ENCODE results near the gene CERS1. TPM values are rescaled to one million over a fixed set of nuclear protein-coding genes. Genes with fewer than 3 reads are reported as not detected.

CERS1 gene
- total RNA-seq, 2 donors from 2014 or later: 0.12 to 0.59 TPM

- ATAC-seq (no peak), DNase-seq (no peak)
- intact Hi-C loops (cut with DNase I, micrococcal nuclease): no loop called here
Observed at GRCh38 chr19:18862976-18863842, 32.7 kb downstream of the CERS1 start.

GRCh38 chr19:18861917-18862316 is 34.0 kb downstream of the CERS1 start:
- no peak for ATAC-seq
- DNase-seq: no peak
- intact Hi-C loops (cut with DNase I, micrococcal nuclease): no loop called here

GRCh38 chr19:18861235-18861634 is 34.7 kb downstream of the CERS1 start:
- ATAC-seq: no peak
- intact Hi-C loops (cut with DNase I, micrococcal nuclease): no loop called here
- DNase-seq: no peak

GRCh38 chr19:18860725-18861124 is 35.2 kb downstream of the CERS1 start:
- DNase-seq (no peak), ATAC-seq (no peak)
- intact Hi-C loops (cut with DNase I, micrococcal nuclease): no loop called here

- intact Hi-C loops (cut with DNase I, micrococcal nuclease): no loop called here
- no peak for ATAC-seq
- no peak for DNase-seq
Observed at GRCh38 chr19:18860302-18860700, 35.7 kb downstream of the CERS1 start.

GRCh38 chr19:18859676-18860301 is 36.2 kb downstream of the CERS1 start:
- no peak for ATAC-seq
- intact Hi-C loops (cut with DNase I, micrococcal nuclease): loop anchor here in 1 of 2 donors (10.0 kb wide), 1 partner anchor 265 kb away; no protein-coding TSS in a partner anchor
- no peak for DNase-seq

- DNase-seq: no peak
Observed at GRCh38 chr19:18858906-18859646, 36.9 kb downstream of the CERS1 start.

GRCh38 chr19:18857223-18857622 is 38.7 kb downstream of the CERS1 start:
- intact Hi-C loops (cut with DNase I, micrococcal nuclease): loop anchor here in 1 of 2 donors (10.0 kb wide), 1 partner anchor 262 kb away; no protein-coding TSS in a partner anchor
- no peak for ATAC-seq
- no peak for DNase-seq

More at GRCh38 chr19:18858906-18859646, 36.9 kb downstream of the CERS1 start:
- intact Hi-C loops (cut with DNase I, micrococcal nuclease): loop anchor here in 1 of 2 donors (10.0 kb wide), 1 partner anchor 264 kb away; no protein-coding TSS in a partner anchor
- ATAC-seq: no peak

GRCh38 chr19:18856385-18857126 is 39.4 kb downstream of the CERS1 start:
- DNase-seq: no peak
- peak; percentile 48 for ATAC-seq
- intact Hi-C loops (cut with DNase I, micrococcal nuclease): loop anchor here in 1 of 2 donors (10.0 kb wide), 1 partner anchor 262 kb away; no protein-coding TSS in a partner anchor

GRCh38 chr19:18855647-18856384 is 40.1 kb downstream of the CERS1 start:
- DNase-seq (no peak), ATAC-seq (no peak)
- intact Hi-C loops (cut with DNase I, micrococcal nuclease): loop anchor here in 1 of 2 donors (10.0 kb wide), 1 partner anchor 261 kb away; no protein-coding TSS in a partner anchor

- ATAC-seq: no peak
Observed at GRCh38 chr19:18854982-18855381, 41.0 kb downstream of the CERS1 start.

GRCh38 chr19:18853755-18854427 is 42.1 kb downstream of the CERS1 start:
- intact Hi-C loops (cut with DNase I, micrococcal nuclease): loop anchor here in 1 of 2 donors (10.0 kb wide), 1 partner anchor 259 kb away; no protein-coding TSS in a partner anchor
- ATAC-seq: no peak
- no peak for DNase-seq

More at GRCh38 chr19:18854982-18855381, 41.0 kb downstream of the CERS1 start:
- intact Hi-C loops (cut with DNase I, micrococcal nuclease): loop anchor here in 1 of 2 donors (10.0 kb wide), 1 partner anchor 260 kb away; no protein-coding TSS in a partner anchor
- no peak for DNase-seq

- intact Hi-C loops (cut with DNase I, micrococcal nuclease): loop anchor here in 1 of 2 donors (10.0 kb wide), 1 partner anchor 258 kb away; no protein-coding TSS in a partner anchor
- DNase-seq: no peak
Observed at GRCh38 chr19:18852648-18853047, 43.3 kb downstream of the CERS1 start.

GRCh38 chr19:18851673-18852325 is 44.2 kb downstream of the CERS1 start:
- ATAC-seq (no peak), DNase-seq (no peak)
- intact Hi-C loops (cut with DNase I, micrococcal nuclease): loop anchor here in 1 of 2 donors (10.0 kb wide), 1 partner anchor 257 kb away; no protein-coding TSS in a partner anchor

More at GRCh38 chr19:18852648-18853047, 43.3 kb downstream of the CERS1 start:
- no peak for ATAC-seq

- DNase-seq: no peak
- no peak for ATAC-seq
- intact Hi-C loops (cut with DNase I, micrococcal nuclease): loop anchor here in 1 of 2 donors (10.0 kb wide), 1 partner anchor 256 kb away; no protein-coding TSS in a partner anchor
Observed at GRCh38 chr19:18850471-18851375, 45.2 kb downstream of the CERS1 start.

All from left colon (tissue), 2 donors.